ENCODE measurements around the gene CAPS. TPM values are rescaled to one million over a fixed set of nuclear protein-coding genes. Genes with fewer than 3 reads are reported as not detected.
"Not testable (repeated sequence)": the region's sequence is repeated elsewhere in the genome, so short reads cannot be mapped to it uniquely, and the experiment has no call there.

CAPS gene
- total RNA-seq, 1 donor from 2014 or later = 7.0 TPM

GRCh38 chr19:5957170-5957569, 43.1 kb downstream of the CAPS start:
- no peak for DNase-seq

DNA sequence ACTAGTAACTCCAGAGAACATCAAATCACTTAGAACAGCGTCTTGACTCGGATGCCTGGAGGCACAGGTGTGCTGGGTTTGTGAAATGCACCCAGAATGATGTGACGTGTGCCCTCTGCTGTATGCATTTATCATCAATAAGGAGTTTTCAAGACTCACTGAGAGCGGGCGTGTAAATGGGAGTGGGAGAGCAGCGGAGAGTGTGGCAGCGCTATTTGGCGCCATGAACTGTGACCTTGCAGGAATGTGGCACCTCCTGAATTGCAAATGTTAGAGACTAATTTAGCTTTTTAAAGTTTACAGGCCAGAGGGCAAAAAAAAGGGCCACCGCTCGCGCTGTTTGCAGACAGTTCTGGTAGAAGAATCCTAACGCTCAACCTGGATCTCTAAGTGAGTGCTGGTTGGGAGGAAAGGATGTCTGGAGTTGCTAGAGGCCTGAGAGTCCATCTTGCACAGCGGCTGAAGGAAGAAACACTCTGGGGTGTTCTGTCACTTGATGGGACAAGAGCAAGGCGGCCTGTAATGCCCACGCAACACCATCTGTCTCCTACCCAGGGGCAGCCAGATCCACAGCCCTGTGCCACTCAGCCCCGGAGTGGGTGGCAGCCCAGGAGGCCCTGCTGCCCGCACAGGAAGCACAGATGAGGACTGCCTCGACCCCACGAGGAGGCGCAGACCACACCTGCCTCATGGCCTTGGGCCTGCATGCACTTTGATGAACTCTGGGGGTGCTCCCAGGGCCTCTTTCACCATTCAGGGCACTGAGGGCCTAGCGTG, 44.2 kb downstream of the CAPS start:
- no peak for DNase-seq

GRCh38 chr19:5958851-5959122, 44.7 kb downstream of the CAPS start:
- no peak for DNase-seq

- no peak for DNase-seq
Observed at GRCh38 chr19:5959260-5960004, 45.4 kb downstream of the CAPS start.

GRCh38 chr19:5960005-5961001, 46.2 kb downstream of the CAPS start:
- no peak for DNase-seq

DNA sequence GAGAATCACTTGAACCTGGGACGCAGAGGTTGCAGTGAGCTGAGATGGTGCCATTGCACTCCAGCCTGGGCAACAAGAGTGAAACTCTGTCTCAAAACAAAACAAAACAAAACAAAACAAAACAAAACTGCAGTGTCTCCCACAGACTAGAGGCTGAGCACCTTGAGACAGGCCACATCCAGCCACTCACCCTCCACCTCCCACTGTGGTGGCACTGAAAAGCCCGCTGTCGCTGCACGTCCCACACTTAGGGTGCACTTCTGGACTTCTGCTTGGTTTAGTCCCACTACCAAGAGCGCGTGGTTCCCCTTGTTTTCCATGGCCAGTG, 47.6 kb downstream of the CAPS start:
- DNase-seq = not testable (repeated sequence)

DNA sequence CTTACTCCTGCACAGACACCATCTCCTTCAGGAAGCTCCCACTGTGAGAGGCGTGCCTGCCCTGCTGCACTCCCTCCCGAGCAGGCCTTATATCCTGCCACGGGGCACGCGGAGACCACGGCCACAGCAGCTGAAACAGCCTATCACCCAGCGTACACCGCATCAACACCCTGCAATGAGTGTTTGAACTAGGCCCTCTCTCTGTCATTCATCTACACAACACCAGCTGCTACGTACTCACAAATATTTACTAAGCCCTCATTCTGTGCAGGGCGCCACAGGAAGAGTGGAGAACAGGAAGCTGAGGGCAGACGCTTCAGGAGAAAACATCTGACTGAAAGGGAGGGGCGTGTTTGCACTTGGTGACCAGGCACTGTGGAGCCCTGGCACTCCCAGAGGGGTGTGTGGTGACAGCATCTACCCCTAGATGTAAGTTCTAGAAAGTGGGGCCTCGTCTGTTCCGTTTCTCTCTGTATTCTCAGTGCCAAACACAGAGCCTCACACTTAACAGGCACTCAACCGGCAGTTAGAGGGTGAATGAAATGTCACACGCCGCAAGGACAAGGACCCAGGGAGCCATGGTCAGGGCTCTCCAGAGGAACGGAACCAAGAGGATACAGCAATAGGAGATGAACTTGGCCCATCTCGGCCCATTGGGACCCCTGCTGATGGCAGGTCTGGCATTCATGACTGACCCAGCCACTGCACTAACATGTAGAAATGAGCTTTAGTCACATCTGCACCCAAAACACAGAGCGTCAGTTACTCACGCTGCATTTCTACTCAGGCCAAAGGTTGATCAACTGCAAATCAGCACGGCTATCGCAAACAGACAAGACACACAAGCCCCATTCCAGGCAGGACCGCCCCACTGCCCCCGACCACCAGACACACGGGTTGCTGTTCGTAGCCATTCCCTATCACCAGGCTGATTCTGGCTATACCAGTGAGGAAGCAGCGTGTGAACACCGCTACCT, 48.2 kb downstream of the CAPS start:
- no peak for DNase-seq

DNA sequence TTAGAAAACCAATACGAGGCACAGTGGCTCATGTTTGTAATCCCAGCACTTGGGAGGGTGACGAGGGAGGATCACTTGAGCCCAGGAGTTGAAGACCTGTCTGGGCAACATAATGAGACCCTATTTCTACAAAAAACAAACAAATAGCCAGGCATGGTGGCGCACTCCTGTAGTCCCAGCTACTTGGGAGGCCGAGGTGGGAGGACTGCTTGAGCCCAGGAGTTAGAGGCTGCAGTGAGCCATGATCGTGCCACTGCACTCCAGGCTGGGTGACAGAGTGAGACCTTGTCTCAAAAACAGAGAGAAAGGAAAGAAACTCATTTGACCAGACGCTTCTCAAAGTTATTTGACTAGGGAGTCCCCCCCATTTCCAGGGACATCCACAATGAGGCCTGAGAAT, 49.2 kb downstream of the CAPS start:
- DNase-seq = not testable (repeated sequence)

GRCh38 chr19:5963855-5964254, 49.8 kb downstream of the CAPS start:
- DNase-seq = no peak

DNA sequence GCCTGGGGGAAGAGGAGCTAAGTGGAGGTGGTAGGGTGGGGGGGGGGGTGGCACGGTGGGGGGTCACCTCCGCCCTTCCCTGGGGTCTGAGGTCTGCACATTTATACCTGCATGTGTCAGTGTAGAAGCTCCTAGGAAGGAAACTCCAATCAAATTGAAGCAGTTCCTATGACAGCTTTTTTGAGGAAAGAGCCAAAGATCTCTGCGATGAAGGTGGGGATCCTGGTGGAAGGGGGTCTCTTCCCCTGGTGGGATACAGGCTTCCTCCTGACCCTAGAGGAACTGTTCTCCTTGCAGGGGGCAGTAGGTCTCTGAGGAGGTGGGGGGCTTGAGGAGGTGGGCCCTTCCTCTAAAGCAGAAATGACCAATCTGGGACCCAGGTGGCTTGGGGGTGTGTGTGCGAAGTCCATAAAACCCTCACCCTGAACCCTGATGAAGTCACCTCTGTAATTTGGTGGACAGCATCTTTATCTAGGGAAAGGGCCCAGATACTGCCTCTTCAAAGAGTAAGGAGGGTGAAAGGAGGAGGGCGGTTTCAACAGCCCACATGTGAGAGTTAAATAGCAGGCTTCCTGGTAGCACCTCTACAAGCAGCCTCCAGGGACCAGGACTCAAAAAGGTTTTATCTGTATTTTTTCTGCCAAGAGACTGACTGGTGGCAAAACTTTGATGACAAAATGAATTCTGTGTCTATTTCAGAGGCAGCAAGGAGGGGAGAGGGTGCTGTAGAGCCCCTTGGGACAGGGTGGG, 50.9 kb downstream of the CAPS start:
- no peak for DNase-seq

Other genes with a start within 250 kb of the CAPS start
- 16.2 TPM for gene MICOS13, start 233.7 kb upstream of the CAPS start, total RNA-seq
- gene HSD11B1L, start 233.2 kb upstream of the CAPS start, total RNA-seq = 16.7 TPM
- 299 TPM for gene RPL36, start 224.0 kb upstream of the CAPS start, total RNA-seq
- 39.6 TPM for gene LONP1, start 194.1 kb upstream of the CAPS start, total RNA-seq
- gene CATSPERD, start 193.6 kb upstream of the CAPS start, total RNA-seq = not detected
- 0.16 TPM for gene PRR22, start 129.5 kb upstream of the CAPS start, total RNA-seq
- 13.3 TPM for gene DUS3L, start 123.1 kb upstream of the CAPS start, total RNA-seq
- gene NRTN, start 109.2 kb upstream of the CAPS start, total RNA-seq = not detected
- not detected for gene FUT6, start 74.6 kb upstream of the CAPS start, total RNA-seq
- gene FUT3, start 62.8 kb upstream of the CAPS start, total RNA-seq = not detected
- gene FUT5, start 43.7 kb upstream of the CAPS start, total RNA-seq = not detected
- gene NDUFA11, start 10.5 kb upstream of the CAPS start, total RNA-seq = 79.9 TPM
- 4.1 TPM for gene VMAC, start 9.4 kb upstream of the CAPS start, total RNA-seq
- 35.4 TPM for gene RANBP3, start 63.9 kb downstream of the CAPS start, total RNA-seq
- gene RFX2, start 196.2 kb downstream of the CAPS start, total RNA-seq = 5.6 TPM
- gene ACSBG2, start 221.4 kb downstream of the CAPS start, total RNA-seq = 0.16 TPM